HEK293T (cell line): ENCODE data around the gene ATG9B.
"Not testable (repeated sequence)": the region's sequence is repeated elsewhere in the genome, so short reads cannot be mapped to it uniquely, and the experiment has no call there.

Experiments used
- CTCF ChIA-PET: fragments of 350-600 bp; formaldehyde crosslinking; extraction: SDS; loops from one replicate; lab custom pipeline; 2021; ENCODE audit warnings: antibody characterized with exemption, inconsistent platforms; lab: Yijun Ruan, JAX
- POLR2A ChIA-PET: fragments of 350-600 bp; formaldehyde crosslinking; extraction: SDS; loops from one replicate; lab custom pipeline; 2020; ENCODE audit warnings: antibody characterized with exemption, inconsistent platforms; lab: Yijun Ruan, JAX
- DNase-seq: peaks from one replicate; pipeline ENCODE4 v3.0.0; 2012; ENCODE audit warnings: mixed read lengths; ENCODE audit errors: extremely low spot score
- ARNT ChIP-seq: fragments of 450-650 bp; IDR thresholded peaks from 2 replicates; pipeline ENCODE4 v1.6.1; 2017; ENCODE audit warnings: mild to moderate bottlenecking
- BHLHE40 ChIP-seq: fragments of 450-650 bp; IDR thresholded peaks from 2 replicates; pipeline ENCODE4 v1.6.1; 2016; ENCODE audit warnings: mild to moderate bottlenecking, moderate library complexity, borderline replicate concordance
- CTBP1 ChIP-seq: fragments of 450-650 bp; IDR thresholded peaks from 2 replicates; pipeline ENCODE4 v1.6.1; 2016; ENCODE audit warnings: borderline replicate concordance
- ELF4 ChIP-seq: fragments of 450-650 bp; IDR thresholded peaks from 2 replicates; pipeline ENCODE4 v1.6.1; 2017; ENCODE audit warnings: antibody characterized with exemption
- FOXA1 ChIP-seq: fragments of 450-650 bp; IDR thresholded peaks from 2 replicates; pipeline ENCODE4 v1.6.1; 2016; ENCODE audit warnings: mild to moderate bottlenecking
- FOXK2 ChIP-seq: fragments of 450-650 bp; IDR thresholded peaks from 2 replicates; pipeline ENCODE4 v1.6.1; 2016; ENCODE audit warnings: mild to moderate bottlenecking
- FOXM1 ChIP-seq: fragments of 450-650 bp; IDR thresholded peaks from 2 replicates; pipeline ENCODE4 v1.6.1; 2017; ENCODE audit warnings: mild to moderate bottlenecking, borderline replicate concordance
- HDGF ChIP-seq: fragments of 450-650 bp; IDR thresholded peaks from 2 replicates; pipeline ENCODE4 v1.6.1; 2017; ENCODE audit warnings: antibody characterized with exemption, borderline replicate concordance
- L3MBTL2 ChIP-seq: fragments of 450-650 bp; conservative IDR thresholded peaks from 2 replicates; pipeline ENCODE4 v1.6.1; 2016; ENCODE audit warnings: mild to moderate bottlenecking
- LEF1 ChIP-seq: fragments of 450-650 bp; IDR thresholded peaks from 2 replicates; pipeline ENCODE4 v1.6.1; 2017; ENCODE audit warnings: mild to moderate bottlenecking, borderline replicate concordance
- NFRKB ChIP-seq: fragments of 450-650 bp; IDR thresholded peaks from 2 replicates; pipeline ENCODE4 v1.6.1; 2016; ENCODE audit warnings: mild to moderate bottlenecking, moderate library complexity
- PKNOX1 ChIP-seq: fragments of 450-650 bp; IDR thresholded peaks from 2 replicates; pipeline ENCODE4 v1.6.1; 2016
- SP1 ChIP-seq: fragments of 450-650 bp; IDR thresholded peaks from 2 replicates; pipeline ENCODE4 v1.6.1; 2017
- SUZ12 ChIP-seq: fragments of 450-650 bp; IDR thresholded peaks from 2 replicates; pipeline ENCODE4 v1.6.1; 2016; ENCODE audit warnings: mild to moderate bottlenecking
- TARDBP ChIP-seq: fragments of 450-650 bp; IDR thresholded peaks from 2 replicates; pipeline ENCODE4 v1.6.1; 2016
- ZNF384 ChIP-seq: fragments of 450-650 bp; IDR thresholded peaks from 2 replicates; pipeline ENCODE4 v1.6.1; 2016

Gene ATG9B

GRCh38 chr7:151032936-151033863 lies 8.9 kb upstream of the ATG9B start:
- TF ChIP-seq TARDBP: no peak
- no peak for TF ChIP-seq FOXA1
- no peak for TF ChIP-seq BHLHE40
- no peak for TF ChIP-seq FOXK2
- no peak for TF ChIP-seq ZNF384
- no peak for TF ChIP-seq CTBP1
- TF ChIP-seq NFRKB: no peak
- TF ChIP-seq SUZ12: no peak
- TF ChIP-seq SP1: no peak
- ChIA-PET POLR2A (interaction anchor here (1.1 to 1.4 kb wide), 2 partner anchors 12 to 52 kb away, joined by 3 to 4 read pairs; no protein-coding TSS in a partner anchor), CTCF (no interaction called here)
- DNase-seq: no peak

- DNase-seq: no peak
- TF ChIP-seq SP1 (no peak), ZNF384 (no peak), SUZ12 (no peak), FOXA1 (no peak), FOXK2 (no peak), CTBP1 (no peak), ARNT (no peak), PKNOX1 (no peak), LEF1 (no peak), L3MBTL2 (no peak), BHLHE40 (no peak), FOXM1 (no peak), ELF4 (no peak), TARDBP (no peak), NFRKB (no peak)
- ChIA-PET CTCF (no interaction called here), POLR2A (no interaction called here)
These were observed 6.7 kb upstream of the ATG9B start for GRCh38 chr7:151031011-151031410.

- POLR2A ChIA-PET: interaction anchor here (1.0 to 2.4 kb wide), 18 partner anchors 9 to 1404 kb away, joined by 3 to 30 read pairs (median 8); partner anchors contain the start of genes ABCF2, AGAP3, CDK5 and FASTK
- CTCF ChIA-PET: interaction anchor here (0.7 to 3.7 kb wide), 6 partner anchors 11 to 131 kb away, joined by 3 to 40 read pairs (median 4); partner anchors contain the start of gene ASIC3
- TF ChIP-seq ZNF384 (no peak), PKNOX1 (no peak), ELF4 (no peak), ARNT (no peak), TARDBP (no peak), SP1 (no peak), NFRKB (no peak)
- DNase-seq: no peak
These were observed 4.7 kb upstream of the ATG9B start for GRCh38 chr7:151028948-151029501.

- ChIA-PET CTCF (interaction anchor here (0.5 to 3.7 kb wide), 11 partner anchors 8 to 1882 kb away, joined by 3 to 40 read pairs (median 3); partner anchors contain the start of gene ASIC3), POLR2A (interaction anchor here (0.8 to 2.4 kb wide), 21 partner anchors 10 to 199 kb away, joined by 3 to 30 read pairs (median 6); partner anchors contain the start of genes ABCF2, AGAP3, CDK5 and FASTK)
- TF ChIP-seq PKNOX1 (peak; percentile 99), FOXM1 (no peak), LEF1 (no peak), CTBP1 (no peak; the same call in 1 of the 2 replicates), ZNF384 (no peak), HDGF (no peak), ELF4 (peak; percentile 95), FOXA1 (no peak), L3MBTL2 (peak; percentile 76)
- peak; percentile 100 for DNase-seq
These were observed 4.0 kb upstream of the ATG9B start, which contains the start of gene ABCB8 for GRCh38 chr7:151028131-151028947. TSS of gene ABCB8 (plus strand) at chr7:151028450. CDS start at chr7:151028516, 66 bp downstream.

- not testable (repeated sequence) for DNase-seq
- POLR2A ChIA-PET: interaction anchor here (0.8 to 2.4 kb wide), 21 partner anchors 9 to 199 kb away, joined by 3 to 30 read pairs (median 6); partner anchors contain the start of genes ABCF2, AGAP3, CDK5 and FASTK
- CTCF ChIA-PET: interaction anchor here (0.8 to 3.7 kb wide), 5 partner anchors 10 to 130 kb away, joined by 3 to 40 read pairs (median 3); no protein-coding TSS in a partner anchor
These were observed 3.4 kb upstream of the ATG9B start for GRCh38 chr7:151027728-151028130.

GRCh38 chr7:151026771-151027727 lies 2.8 kb upstream of the ATG9B start:
- ChIA-PET CTCF (interaction anchor here (0.8 to 3.7 kb wide), 3 partner anchors 9 to 84 kb away, joined by 3 to 40 read pairs (median 3); no protein-coding TSS in a partner anchor), POLR2A (interaction anchor here (1.4 to 2.4 kb wide), 7 partner anchors 31 to 95 kb away, joined by 4 to 15 read pairs (median 8); partner anchors contain the start of genes CDK5, FASTK, SLC4A2 and TMUB1)
- DNase-seq: not testable (repeated sequence)
